GM19351 (cell line): Measurements from ENCODE around the gene SEMA5B.

Experiments
- ATAC-seq: cut with Tn5 transposase; IDR thresholded peaks from one replicate; pipeline ENCODE4 v1.9.1; 2021; ENCODE audit warnings: mild to moderate bottlenecking, moderate library complexity; ENCODE audit not compliant: unreplicated experiment

The SEMA5B gene

DNA sequence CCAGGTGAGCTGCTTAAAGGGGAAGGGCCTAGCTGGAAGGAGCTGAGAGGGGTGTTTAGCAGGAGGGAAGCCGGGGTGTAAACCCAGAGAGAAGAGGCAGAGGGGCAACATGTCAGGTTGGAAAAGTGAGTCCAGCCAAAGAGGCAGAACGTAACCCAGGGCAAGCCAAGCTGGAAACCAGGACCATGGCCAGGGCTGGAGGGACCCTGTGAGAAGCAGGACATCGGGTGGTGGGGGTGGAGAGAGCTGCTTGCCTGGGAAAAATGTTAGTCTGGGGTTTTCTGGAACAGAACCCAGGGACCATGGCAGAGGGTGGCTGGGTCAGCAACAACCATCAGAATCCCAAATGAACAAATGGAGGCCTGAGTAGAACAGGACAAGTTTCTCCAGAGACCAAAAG, 32.6 kb downstream of the SEMA5B start:
- ATAC-seq = no peak

DNA sequence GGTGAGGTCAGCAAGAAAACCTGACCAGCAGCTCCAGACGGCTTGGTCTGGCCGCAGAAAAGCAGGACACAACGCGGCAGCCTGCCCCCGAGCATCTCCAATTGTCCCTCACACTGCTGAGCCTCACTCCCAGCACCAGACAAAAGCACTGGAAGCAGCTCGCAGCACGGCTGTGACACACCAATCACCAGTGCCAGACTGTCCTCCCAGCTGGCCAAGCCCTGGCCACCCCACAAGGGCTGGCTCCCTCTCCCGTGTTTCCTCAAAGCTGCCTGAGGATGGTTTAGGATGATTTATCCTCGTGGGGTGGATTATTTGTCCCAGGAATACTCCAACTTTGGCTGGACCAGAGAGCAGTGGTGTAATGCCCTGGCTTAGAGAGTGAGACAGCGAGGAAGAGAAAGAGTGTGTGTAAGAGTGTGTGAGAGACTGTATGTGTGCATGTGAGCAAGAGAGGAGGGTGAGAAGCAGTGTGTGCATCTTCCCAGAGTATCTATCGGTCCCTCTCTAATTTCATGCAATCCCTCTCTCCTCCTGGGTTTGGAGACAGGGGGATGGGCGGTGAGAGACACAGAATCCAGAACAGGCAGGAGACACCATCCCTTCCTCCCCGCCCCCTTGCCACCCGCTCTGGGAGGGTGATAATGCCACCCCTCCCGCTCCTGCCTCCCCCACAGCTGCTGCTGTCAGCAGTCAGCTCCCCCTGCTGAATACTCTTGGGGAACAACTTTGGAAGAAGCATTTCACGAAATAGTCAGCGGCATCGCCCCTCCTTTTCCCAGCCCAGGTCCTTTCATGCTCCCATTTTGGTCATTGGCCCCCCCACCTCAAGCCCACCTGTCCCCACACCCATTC, 34.2 kb downstream of the SEMA5B start:
- no peak for ATAC-seq

DNA sequence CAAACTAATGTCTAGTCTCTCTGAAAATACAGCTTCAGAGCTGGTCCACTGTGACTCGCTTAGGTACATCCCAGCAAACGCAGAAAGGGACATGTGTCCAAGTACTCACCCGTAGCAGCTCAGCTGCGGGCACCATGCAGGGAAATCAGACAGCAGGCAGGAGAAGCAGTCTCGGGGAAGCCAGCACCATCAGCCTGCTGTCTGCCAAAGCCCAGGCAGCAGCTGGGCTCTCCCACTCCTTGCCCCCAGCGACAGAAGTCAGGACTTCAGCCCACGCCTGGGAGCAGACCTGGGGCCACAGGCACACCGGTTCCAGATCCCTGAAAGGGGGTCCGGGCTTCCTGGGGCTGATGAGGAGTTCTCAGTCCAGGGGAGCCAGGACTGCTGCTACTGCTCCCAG, 34.9 kb downstream of the SEMA5B start:
- no peak for ATAC-seq

DNA sequence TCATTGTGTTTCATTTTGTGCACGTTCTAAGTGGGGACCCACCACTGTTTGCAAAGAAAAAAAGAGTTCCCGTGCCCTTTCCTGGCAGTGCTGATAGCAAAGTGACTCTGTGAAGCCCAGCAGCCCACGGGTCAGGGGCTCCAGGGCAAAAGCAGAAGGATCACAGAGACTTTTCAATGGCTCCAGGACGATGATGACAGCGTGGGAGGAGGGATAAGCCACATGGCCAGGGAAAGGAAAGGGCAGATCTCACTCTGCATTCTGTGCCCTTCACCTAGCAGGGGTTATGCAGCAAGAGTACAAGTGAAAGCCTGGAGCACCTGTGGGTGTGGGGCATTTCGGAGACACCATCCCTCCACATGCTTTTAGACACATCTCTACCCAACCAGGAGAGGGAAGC, 35.4 kb downstream of the SEMA5B start:
- ATAC-seq = no peak

DNA sequence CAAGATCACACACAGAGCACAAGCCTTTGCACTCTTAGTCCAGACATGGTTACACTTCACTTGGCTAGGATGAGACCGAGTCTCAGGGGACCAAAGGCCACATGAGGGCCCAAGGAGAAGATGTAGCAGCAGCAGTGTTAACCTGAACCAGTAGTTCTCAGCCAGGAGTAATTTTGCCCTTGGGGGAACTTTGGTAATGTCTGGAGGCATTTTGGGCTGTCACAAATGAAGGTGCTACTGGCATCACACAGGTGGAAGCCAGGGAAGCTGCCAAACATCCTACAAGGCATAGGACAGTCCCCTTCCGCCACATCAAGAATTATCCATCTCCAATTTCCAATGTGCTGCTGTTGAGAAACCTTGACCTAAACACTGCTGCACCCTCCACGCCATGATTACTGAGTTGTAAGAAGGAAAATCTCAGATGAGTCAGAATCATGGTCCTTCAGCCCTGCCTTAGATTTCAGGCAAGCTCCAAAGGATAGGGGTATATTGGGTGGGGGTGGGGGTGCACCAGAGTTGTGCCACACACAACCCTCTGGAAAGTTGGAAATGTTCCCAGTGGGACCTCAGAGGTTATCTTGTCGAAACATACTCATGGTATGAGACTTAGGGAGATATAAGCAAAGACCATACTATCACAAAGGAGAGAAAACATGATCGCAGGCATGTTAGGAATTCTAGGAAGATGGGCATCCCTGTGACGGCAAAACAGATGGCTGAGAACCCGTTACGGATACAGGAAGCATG, 36.2 kb downstream of the SEMA5B start:
- no peak for ATAC-seq

DNA sequence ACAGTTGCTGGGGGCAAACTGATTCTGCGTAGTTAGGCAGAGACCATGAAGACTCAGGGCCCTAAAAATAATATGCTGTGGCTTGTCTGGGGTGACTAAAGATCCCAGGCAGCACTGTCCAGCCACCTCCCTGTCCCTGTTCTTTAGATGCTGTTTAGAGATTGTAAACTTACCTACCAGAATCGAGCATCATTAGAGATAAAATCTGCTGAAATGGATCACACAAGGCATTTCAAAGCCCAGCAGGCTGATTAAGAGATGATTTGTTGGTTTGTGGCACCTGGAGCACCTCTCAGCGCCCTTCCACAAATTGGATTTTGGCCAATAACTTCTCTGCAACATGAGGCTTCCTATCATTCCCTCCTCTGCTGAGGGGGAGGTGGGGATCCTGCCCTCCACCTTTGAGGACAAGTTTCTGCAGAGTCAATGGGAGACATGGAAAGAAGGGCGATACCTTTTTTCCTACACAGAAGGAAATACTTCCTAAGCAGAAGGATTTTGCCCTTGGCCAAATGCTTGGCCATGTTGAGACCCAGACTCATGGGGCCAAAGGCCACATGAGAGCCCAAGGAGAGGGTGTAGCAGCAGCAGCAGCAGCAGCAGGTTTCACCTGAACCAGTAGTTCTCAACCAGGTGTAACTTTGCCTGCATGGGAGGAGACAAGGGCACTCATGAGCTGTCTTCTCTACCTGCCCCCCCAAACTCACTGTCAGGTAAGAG, 37.5 kb downstream of the SEMA5B start:
- no peak for ATAC-seq

DNA sequence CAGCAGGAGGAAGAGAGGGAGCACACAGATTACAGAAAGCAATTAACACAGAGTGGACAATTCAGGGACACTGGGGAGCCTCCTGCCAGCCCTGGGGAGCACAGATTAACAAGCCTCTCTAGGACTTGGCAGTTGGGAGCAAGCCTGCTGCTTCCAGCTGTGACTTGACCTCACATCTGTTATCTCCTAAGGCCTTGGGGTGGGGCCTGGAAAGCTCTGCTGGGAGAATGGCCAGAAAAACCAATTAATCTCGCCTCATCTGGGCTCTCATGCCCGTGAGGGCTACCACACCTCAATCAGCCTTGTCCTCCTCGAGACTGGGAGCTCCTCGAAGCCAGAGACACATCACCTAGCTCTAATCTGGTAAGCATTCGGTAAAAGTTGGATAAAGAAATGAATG, 39.1 kb downstream of the SEMA5B start:
- ATAC-seq = no peak

DNA sequence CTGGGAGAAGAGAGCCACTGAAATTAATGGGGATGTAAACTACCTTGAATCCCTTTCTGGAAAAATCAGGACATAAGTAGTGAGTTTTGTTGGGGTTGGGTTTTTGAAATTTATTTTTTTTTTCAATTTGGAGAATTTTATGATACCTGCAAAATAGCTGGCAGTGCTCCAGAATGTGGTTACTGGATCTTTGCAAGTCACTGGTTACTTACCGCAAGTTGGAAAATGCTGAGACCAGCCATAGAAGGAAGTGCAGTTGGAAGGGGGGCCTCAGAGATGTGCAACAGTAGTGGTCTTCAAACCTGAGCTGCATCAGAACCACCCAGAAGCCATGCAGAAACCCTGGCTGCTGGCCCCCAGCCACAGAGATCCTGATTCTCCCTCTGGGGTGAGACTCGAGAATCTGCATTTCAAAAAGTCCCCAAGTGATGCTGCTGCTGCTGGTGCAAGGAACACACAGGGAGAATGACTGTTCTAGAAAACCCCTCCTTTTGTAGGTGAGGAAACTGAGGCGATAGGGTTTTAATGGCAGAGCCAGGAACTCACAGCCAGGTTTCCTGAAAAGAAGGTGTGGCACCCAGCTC, 39.7 kb downstream of the SEMA5B start:
- no peak for ATAC-seq

DNA sequence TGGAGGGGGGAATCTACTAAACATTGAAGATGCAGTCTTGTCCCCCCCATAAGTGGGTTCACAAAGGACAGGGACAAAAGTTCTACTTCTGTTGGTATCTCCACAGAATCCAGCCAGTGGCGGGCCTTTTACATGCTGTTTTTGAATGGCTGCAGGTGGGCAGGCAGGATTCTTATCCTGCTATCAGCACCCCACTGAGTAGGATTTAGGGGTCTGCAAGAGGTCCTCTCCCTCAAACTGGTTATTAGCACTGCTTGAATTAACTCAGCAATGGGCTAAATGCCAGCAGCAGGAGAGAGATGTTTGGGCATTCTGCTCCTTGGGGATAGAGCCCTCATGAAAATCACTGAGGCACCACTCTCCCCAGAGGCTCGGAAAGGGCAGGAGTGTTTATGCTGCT, 40.3 kb downstream of the SEMA5B start:
- no peak for ATAC-seq

DNA sequence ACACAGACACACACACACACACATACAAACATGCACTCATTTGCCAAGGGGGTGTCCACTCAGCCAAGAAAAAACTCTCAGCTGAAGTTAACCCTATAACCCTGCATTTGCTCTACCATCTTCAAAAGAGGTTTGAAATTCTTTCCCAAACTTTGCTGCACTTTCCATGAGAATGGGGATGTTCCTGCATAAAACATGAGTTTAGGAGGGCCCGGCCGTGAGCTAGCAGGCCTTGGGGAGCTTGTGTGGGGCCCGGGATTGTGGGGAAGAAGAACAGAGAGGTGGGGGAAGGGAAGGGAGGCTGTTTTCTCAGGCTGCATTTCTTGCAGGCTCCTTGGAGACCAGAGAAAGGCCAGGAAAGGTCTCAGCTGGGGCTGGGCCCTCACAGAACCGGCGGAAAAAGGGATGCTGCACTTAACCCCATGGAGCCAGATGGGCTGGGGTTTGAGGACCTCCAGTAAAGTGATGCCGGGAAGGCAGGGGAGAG, 40.8 kb downstream of the SEMA5B start:
- ATAC-seq = no peak

DNA sequence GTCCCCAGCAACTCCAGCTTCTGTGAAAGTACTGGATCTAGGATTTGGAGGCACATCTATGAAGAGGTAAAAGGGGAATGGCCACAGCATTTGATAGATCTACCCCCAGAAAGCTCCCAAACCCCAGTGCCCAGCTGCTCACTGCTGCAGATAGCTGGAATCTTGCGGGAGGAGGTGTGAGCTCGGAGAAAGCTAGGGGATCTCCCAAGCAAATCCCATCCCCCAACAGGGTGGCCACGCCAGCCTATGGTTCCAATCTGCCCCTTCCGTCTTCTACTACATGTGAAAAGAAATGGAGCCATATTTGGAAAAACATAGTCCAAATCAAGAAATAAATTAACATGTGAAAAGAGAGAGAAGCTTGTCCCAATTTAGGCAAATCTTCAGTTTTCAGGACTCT, 42.0 kb downstream of the SEMA5B start:
- no peak for ATAC-seq

DNA sequence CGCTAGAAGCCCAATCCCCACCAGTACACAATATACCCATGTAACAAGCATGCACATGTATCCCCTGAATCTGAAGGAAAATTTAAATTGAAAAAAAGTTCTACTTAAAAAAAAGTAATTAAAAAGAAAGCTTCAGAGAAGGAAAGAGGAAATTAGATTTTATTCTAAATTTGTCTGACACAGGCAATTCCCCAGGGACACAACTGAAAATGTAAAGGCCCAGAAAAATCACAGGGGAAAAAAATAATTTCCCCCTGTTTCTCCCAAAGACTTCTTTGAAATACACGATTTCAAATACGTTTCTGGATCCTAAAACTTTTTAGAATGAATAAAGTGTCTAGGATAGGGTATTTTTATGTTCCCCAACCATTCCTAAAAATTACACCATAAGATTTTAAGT, 42.9 kb downstream of the SEMA5B start:
- no peak for ATAC-seq

DNA sequence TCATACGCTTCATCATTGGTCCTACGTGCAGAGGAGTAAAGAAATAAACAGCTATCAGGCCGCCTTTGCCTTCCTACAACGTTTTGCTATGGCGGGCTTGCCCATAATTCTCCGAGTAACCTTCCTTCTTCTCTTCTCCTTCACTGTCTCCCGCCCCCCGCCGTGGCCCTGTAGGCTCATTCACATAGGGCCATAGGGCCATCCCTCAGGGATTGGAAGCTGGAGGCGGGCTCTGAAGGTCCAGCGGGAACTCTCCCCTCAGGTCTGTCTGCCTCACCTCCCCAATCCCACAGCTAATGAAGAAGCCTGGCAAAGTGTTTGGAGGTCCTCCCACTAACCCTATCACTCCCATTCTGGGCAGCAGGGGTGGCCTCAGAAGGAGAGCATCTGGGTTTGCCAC, 43.6 kb downstream of the SEMA5B start:
- ATAC-seq = no peak

DNA sequence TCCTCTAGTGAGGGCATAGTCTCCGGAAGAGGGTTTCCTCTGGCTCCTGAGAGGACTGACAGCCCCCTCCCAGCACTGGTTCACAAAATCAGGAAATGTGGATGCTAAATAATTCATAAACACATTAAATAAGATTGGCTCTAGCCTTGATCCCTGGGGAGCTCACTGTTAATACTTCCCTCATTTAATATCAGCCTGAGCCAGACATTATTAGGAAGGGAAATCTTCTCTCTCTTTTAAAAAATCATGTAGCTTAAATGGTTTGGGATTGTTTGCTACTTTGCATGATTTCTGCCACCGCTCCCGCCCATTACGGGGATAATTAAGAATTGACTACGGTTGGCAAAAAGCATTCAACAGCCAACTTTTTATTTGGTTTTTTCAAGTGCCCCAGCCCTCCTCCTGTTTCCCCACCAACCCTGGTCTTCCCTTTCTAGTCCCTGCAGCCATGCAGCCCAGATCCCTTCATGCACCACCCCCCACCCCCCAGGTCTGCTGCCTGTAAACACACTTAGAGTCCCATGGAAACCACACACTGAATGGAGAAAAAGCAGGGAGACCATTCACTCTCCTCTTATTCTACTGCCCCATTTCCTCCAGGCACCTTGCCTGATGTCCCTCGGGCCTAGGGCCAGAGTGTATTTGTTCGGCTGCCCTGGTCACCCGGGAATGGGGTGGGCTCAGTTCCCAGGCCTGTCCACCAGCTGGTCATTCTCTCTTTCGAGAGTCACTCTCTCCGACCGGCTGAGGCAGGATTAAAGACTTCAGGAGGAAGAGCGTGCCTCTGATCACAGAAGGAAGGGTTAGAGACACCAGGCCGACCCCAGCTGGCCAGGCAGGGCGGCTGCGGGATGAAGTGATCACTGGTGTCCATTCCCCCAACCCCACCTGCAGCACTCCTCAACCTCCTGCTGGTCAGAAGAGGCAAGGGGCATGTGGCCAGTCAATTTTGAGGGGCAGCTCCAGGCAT, 45.1 kb downstream of the SEMA5B start:
- no peak for ATAC-seq

DNA sequence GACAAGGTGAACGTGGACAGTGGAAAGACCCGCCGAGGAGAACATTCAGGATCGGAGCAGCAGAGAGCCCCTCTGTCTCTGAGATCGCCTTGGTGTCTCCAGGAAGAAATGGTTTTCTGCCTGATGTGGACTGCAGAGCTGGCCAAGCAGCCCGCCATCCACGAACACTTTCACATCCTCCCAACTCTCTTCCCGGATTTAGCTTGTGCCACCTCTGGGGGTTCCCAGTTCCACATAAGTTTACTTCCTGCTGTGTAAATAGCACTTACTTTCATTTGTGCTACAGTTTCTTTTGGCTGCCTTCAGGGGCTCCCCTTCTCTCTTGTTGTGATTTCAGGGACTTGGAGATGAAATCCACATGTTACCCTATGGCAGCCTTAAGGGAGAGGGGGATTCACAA, 48.4 kb downstream of the SEMA5B start:
- ATAC-seq = no peak

DNA sequence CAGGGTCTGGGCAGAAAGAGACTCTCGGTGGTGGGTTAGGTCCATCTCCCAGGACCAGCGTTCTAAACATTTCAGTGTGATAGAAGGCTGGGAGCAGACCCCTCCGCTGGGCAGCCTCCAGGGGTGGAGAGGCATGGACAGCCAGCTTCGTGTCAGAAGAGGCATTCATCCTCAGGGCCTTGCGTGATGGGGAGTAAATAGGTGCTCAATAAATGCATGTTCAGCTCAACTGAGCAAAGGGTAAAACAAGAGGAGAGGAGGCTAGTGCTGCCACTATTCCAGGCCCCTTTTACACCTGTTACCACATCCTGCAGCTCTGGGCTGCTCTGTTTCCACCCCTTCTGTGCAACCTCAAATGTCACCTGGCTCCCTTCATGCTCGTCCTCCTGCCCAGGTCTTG, 49.0 kb downstream of the SEMA5B start:
- no peak for ATAC-seq

DNA sequence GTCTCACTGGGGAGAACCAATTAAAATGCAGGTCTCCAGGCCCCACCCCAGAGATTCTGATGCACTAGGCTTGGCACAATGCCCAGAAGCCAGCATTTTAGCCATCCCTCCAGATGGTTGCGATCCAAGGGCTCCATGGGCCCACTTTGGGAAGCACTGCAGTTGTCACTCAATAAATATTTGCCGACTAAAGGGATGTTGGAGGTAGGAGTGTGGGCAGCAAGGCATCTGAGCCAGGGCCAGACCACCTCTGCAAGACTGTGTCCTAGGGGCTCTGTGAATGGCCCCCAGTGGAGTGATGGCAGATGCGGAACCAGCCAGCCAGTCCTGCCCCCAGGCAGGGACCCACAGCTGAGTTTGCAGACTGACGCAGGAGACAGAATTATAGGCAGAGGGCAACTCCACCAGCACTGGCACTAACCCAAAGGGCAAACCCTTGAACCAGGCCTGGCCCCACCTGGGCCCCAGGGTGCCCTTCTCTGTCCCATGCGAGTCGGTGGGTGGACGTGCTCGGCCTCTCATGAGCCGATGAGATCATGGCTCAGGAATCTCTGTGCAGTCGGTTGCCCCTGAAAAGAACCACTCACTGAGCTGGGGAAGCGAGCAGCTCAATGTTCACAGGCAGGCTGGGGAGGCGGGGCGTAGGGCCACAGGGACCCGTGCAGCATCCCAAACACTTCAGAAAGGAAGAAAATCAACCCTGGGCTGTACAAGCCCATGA, 49.7 kb downstream of the SEMA5B start:
- no peak for ATAC-seq

DNA sequence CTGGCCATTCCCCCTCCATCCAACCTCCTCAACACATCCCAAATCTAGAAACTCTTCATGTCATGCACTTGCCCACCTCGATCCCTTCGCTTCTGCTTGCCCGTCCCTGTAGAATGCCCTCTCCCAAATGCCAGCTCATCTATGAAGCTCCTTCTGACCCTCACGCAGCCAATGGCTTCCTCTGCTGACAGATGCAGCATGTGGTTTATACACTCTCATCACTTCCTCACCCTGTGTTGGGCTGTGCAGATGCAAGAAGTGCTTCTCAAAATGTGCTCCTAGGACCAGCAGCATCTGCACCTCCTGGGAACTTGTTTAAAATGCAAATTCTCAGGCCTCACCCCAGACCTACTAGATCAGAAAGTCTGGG, 51.7 kb downstream of the SEMA5B start:
- ATAC-seq = peak; percentile 71

DNA sequence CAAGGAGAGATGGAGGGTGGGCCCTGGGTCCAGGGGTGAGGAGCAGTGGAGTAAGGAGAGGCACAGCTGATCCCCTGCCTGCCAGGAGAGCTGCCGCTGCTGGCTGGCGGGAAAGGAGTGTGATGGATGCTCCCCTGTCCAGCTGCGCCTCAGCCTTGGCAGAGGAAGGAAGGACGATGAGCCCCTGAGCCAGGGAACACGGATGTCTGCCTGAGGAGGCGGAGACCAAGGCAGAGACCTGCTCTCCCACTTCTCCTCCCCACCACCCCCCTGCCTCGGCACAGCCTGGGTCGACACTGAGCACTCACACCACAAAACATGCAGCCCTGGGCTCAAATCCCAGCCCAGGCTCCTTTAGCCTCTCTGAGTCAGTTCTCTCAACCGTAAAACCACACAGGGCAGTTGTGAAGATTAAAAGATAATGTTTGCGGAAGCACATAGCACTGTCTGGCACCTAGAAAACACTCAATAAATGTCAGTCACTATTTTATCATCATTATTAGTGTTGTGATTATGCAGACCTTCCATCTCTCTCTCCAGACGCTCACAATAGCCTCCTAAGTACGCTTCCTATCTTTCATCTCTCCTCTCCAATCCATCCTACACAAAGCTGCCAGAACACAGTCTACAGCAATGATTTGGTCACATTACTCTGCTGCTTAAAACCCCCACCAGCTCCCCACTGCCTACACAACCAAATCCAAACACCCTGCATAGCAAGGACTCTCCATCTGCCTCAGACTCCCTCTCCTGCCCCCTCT, 52.2 kb downstream of the SEMA5B start:
- peak; percentile 68 for ATAC-seq
